Mesendoderm (in vitro differentiated cells): ENCODE results near the gene VPS37B.
"Not testable (repeated sequence)": the region's sequence is repeated elsewhere in the genome, so short reads cannot be mapped to it uniquely, and the experiment has no call there.

ENCODE experiments used
- DNase-seq: peaks from one replicate; pipeline ENCODE4 v3.0.0; 2013
- H2AK5ac ChIP-seq: 2 replicates; pipeline ENCODE4 v1.6.1; 2013; ENCODE audit warnings: low read length, inconsistent platforms
- H2BK120ac ChIP-seq: 2 replicates; pipeline ENCODE4 v1.6.1; 2013; ENCODE audit warnings: low read depth, mild to moderate bottlenecking, low read length, moderate library complexity, mixed read lengths
- H2BK15ac ChIP-seq: replicated peaks from 2 replicates; pipeline ENCODE4 v1.6.1; 2013; ENCODE audit warnings: low read depth, mild to moderate bottlenecking, moderate library complexity
- H2BK5ac ChIP-seq: 2 replicates; pipeline ENCODE4 v1.6.1; 2013; ENCODE audit warnings: low read length, inconsistent platforms
- H3K18ac ChIP-seq: 2 replicates; pipeline ENCODE4 v1.6.1; 2013; ENCODE audit warnings: mild to moderate bottlenecking, low read length, mixed read lengths
- H3K23ac ChIP-seq: one replicate; pipeline ENCODE4 v1.6.1; 2013; ENCODE audit warnings: low read length
- H3K27ac ChIP-seq: 2 replicates; pipeline ENCODE4 v1.5.1; 2013; ENCODE audit warnings: low read depth, mild to moderate bottlenecking, inconsistent platforms, low read length, moderate library complexity
- H3K27me3 ChIP-seq: 2 replicates; pipeline ENCODE4 v1.6.1; 2013; ENCODE audit warnings: low read length, control low read depth, mild to moderate bottlenecking, inconsistent platforms; ENCODE audit not compliant: insufficient read depth, poor library complexity
- H3K36me3 ChIP-seq: 2 replicates; pipeline ENCODE4 v1.6.1; 2013; ENCODE audit warnings: low read length, inconsistent platforms; ENCODE audit not compliant: control insufficient read depth, insufficient read depth
- H3K4ac ChIP-seq: one replicate; pipeline ENCODE4 v1.6.1; 2013; ENCODE audit warnings: low read depth, mild to moderate bottlenecking, low read length, moderate library complexity
- H3K4me1 ChIP-seq: 2 replicates; pipeline ENCODE4 v1.6.1; 2013; ENCODE audit warnings: low read depth, low read length, inconsistent platforms; ENCODE audit not compliant: control insufficient read depth
- H3K4me2 ChIP-seq: 2 replicates; pipeline ENCODE4 v1.6.1; 2013; ENCODE audit warnings: low read length
- H3K4me3 ChIP-seq: 2 replicates; pipeline ENCODE4 v1.5.1; 2013; ENCODE audit warnings: mild to moderate bottlenecking, low read length
- H3K56ac ChIP-seq: one replicate; pipeline ENCODE4 v1.6.1; 2013; ENCODE audit warnings: low read length
- H3K79me1 ChIP-seq: 2 replicates; pipeline ENCODE4 v1.6.1; 2013; ENCODE audit warnings: low read length, inconsistent platforms
- H3K79me2 ChIP-seq: 2 replicates; pipeline ENCODE4 v1.6.1; 2013; ENCODE audit warnings: mild to moderate bottlenecking, low read length; ENCODE audit not compliant: control insufficient read depth, insufficient read depth
- H3K9ac ChIP-seq: 2 replicates; pipeline ENCODE4 v1.6.1; 2013; ENCODE audit warnings: low read length, inconsistent platforms
- H4K5ac ChIP-seq: one replicate; pipeline ENCODE4 v1.6.1; 2013; ENCODE audit warnings: low read length
- H4K8ac ChIP-seq: one replicate; pipeline ENCODE4 v1.6.1; 2013; ENCODE audit warnings: low read depth, mild to moderate bottlenecking, control low read depth, low read length, moderate library complexity
- WGBS: extraction: QIAGEN DNeasy Blood & Tissue Kit; methylation state at CpG from one replicate; pipeline ENCODE4 v1.1.7; 2013; ENCODE audit warnings: low lambda C conversion rate, missing lambda C conversion rate; ENCODE audit not compliant: insufficient coverage; ENCODE audit errors: extremely low coverage; 5-methylcytosine and 5-hydroxymethylcytosine counted together

The VPS37B gene

GRCh38 chr12:122894193-122895121, 1.5 kb downstream of the VPS37B start:
- no peak overlapping the region for H3K18ac ChIP-seq
- H3K9ac ChIP-seq: no peak overlapping the region
- DNase-seq: peak; percentile 56
- peaks cover 7% of the 10 kb centered on the region for H3K4me1 ChIP-seq
- H3K4me2 ChIP-seq: peak overlapping the region; percentile 82
- no peak overlapping the region for H3K56ac ChIP-seq
- H3K79me2 ChIP-seq: peaks cover 2% of the 10 kb centered on the region
- no peak overlapping the region for H3K23ac ChIP-seq
- no peak overlapping the region for H4K5ac ChIP-seq
- no peak overlapping the region for H2AK5ac ChIP-seq
- peaks cover 10% of the 10 kb centered on the region for H3K79me1 ChIP-seq
- H3K4ac ChIP-seq: no peak overlapping the region
- no peak overlapping the region for H2BK5ac ChIP-seq
- no peak overlapping the region for H3K27ac ChIP-seq
- no peak overlapping the region for H2BK15ac ChIP-seq
- H4K8ac ChIP-seq: no peak overlapping the region
- H3K27me3 ChIP-seq: no peaks in the 10 kb centered on the region
- no peak overlapping the region for H3K4me3 ChIP-seq
- H2BK120ac ChIP-seq: no peak overlapping the region
- WGBS: no CpG with 5 or more reads among the region's 15 CpGs
- H3K36me3 ChIP-seq: no peaks in the 10 kb centered on the region

GRCh38 chr12:122893208-122894153, 2.4 kb downstream of the VPS37B start:
- Histone ChIP-seq H2BK120ac (no peak overlapping the region), H3K4me3 (no peak overlapping the region), H3K18ac (no peak overlapping the region), H3K36me3 (no peaks in the 10 kb centered on the region), H3K4ac (no peak overlapping the region), H2BK5ac (no peak overlapping the region), H3K27me3 (no peaks in the 10 kb centered on the region), H4K5ac (no peak overlapping the region), H3K27ac (no peak overlapping the region), H3K4me1 (peaks cover 8% of the 10 kb centered on the region), H3K79me2 (peaks cover 2% of the 10 kb centered on the region), H3K56ac (no peak overlapping the region), H2AK5ac (no peak overlapping the region), H4K8ac (no peak overlapping the region), H3K9ac (no peak overlapping the region), H3K79me1 (peaks cover 14% of the 10 kb centered on the region), H2BK15ac (no peak overlapping the region), H3K23ac (no peak overlapping the region), H3K4me2 (no peak overlapping the region)
- no CpG with 5 or more reads among the region's 7 CpGs for WGBS
- no peak for DNase-seq

GRCh38 chr12:122892724-122893123, 3.2 kb downstream of the VPS37B start:
- not testable (repeated sequence) for H3K27me3 ChIP-seq, H3K27ac ChIP-seq, H3K4ac ChIP-seq, H3K4me2 ChIP-seq, H2BK120ac ChIP-seq, H3K23ac ChIP-seq, H3K18ac ChIP-seq, H3K9ac ChIP-seq, H3K79me2 ChIP-seq, H2BK15ac ChIP-seq, H3K4me3 ChIP-seq, H3K56ac ChIP-seq, H2BK5ac ChIP-seq, DNase-seq, H4K5ac ChIP-seq, H4K8ac ChIP-seq, H3K36me3 ChIP-seq, H2AK5ac ChIP-seq
- H3K79me1 ChIP-seq: peaks cover 14% of the 10 kb centered on the region
- no CpG with 5 or more reads among the region's 9 CpGs for WGBS
- H3K4me1 ChIP-seq: peaks cover 10% of the 10 kb centered on the region

GRCh38 chr12:122891661-122892525, 4.0 kb downstream of the VPS37B start:
- no CpG with 5 or more reads among the region's 10 CpGs for WGBS
- peaks cover 20% of the 10 kb centered on the region for H3K79me1 ChIP-seq
- H2BK120ac ChIP-seq: no peak overlapping the region
- no peak overlapping the region for H2BK5ac ChIP-seq
- peaks cover 10% of the 10 kb centered on the region for H3K4me1 ChIP-seq
- no peaks in the 10 kb centered on the region for H3K36me3 ChIP-seq
- H3K27me3 ChIP-seq: no peaks in the 10 kb centered on the region
- no peak overlapping the region for H3K4me3 ChIP-seq
- H3K56ac ChIP-seq: no peak overlapping the region
- no peak overlapping the region for H2AK5ac ChIP-seq
- no peak overlapping the region for H4K8ac ChIP-seq
- no peak overlapping the region for H4K5ac ChIP-seq
- H3K9ac ChIP-seq: no peak overlapping the region
- H3K23ac ChIP-seq: no peak overlapping the region
- H3K79me2 ChIP-seq: peaks cover 2% of the 10 kb centered on the region
- peak overlapping the region; percentile 8 for H3K4me2 ChIP-seq
- peak; percentile 67 for DNase-seq
- H3K27ac ChIP-seq: no peak overlapping the region
- H2BK15ac ChIP-seq: no peak overlapping the region
- no peak overlapping the region for H3K18ac ChIP-seq
- H3K4ac ChIP-seq: no peak overlapping the region

GRCh38 chr12:122889761-122890520, 6.0 kb downstream of the VPS37B start:
- H3K36me3 ChIP-seq: no peaks in the 10 kb centered on the region
- no peak overlapping the region for H3K4ac ChIP-seq
- no peak overlapping the region for H3K4me3 ChIP-seq
- DNase-seq: no peak
- no peak overlapping the region for H3K18ac ChIP-seq
- H2BK15ac ChIP-seq: no peak overlapping the region
- H3K23ac ChIP-seq: no peak overlapping the region
- no peak overlapping the region for H3K56ac ChIP-seq
- no peak overlapping the region for H3K4me2 ChIP-seq
- H4K5ac ChIP-seq: no peak overlapping the region
- peaks cover 9% of the 10 kb centered on the region for H3K4me1 ChIP-seq
- no peak overlapping the region for H4K8ac ChIP-seq
- no peak overlapping the region for H2BK120ac ChIP-seq
- no peak overlapping the region for H2AK5ac ChIP-seq
- no peak overlapping the region for H3K9ac ChIP-seq
- no peak overlapping the region for H2BK5ac ChIP-seq
- H3K79me1 ChIP-seq: peaks cover 17% of the 10 kb centered on the region
- no peak overlapping the region for H3K27ac ChIP-seq
- no peaks in the 10 kb centered on the region for H3K27me3 ChIP-seq
- WGBS: no CpG with 5 or more reads among the region's 13 CpGs
- peaks cover 2% of the 10 kb centered on the region for H3K79me2 ChIP-seq
